HUDEP-2 (cell line): ENCODE data around the gene TNIP2.

Experiments
- DNase-seq, 76 experiments: peaks; one replicate each; lab custom pipeline; 2025; ENCODE audit not compliant: unreplicated experiment in 76 of 76; lab: John Stamatoyannopoulos, UW

TNIP2 gene

DNA sequence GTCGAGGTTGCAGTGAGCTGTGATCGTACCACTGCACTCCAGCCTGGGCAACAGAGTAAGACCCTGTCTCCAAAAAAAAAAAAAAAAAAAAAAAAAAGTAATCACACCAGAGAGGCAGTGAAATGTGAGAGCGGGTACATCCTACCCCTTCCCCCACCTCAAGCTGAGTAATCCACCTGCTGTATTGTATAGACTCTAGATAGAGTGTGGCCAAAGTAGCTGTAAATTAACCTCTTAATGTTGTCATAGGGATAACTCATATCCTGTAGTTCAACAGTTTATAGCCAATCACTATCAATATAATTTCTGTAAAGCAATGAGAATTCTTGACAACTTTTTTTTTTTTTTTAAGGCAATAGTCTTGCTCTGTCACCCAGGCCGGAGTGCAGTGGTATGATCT lies 30.8 kb downstream of the TNIP2 start:
- DNase-seq: no peak

DNA sequence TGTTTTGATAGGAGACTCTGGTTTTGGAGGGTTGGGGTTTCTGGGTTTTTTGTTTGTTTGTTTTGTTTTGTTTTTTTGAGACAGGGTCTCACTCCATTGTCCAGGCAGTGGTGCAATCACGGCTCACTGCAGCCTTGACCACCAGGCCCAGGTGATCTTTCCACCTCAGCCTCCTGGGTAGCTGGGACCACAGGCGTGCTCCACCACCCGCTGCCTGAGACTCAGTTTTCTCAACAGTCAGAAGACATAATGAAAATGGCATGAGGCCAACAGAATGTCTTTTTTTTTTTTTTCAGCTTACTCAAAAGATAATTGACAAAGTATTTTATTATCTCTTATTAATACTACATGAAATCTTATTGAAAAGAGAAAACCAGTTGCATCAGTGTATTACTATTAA lies 32.4 kb downstream of the TNIP2 start:
- DNase-seq: no peak

DNA sequence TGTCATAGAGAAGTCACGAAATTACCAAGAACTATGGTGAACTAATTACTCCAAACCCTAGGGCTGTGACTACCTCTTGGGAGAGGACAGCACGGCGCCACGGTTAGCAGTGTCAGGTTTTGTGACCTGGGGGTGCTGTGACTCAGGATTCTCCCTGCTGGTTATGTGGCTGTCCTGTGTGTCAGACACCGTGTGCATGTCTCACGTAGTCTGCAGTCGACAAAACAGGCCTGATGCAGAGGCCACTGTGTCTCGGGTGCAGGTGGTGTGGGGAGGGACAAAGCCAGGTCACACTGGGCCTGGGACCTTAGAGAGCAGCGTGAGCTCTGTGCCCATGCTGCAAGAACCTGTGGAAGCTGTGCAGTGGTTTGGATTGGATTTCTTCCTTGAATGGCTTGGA lies 34.1 kb downstream of the TNIP2 start:
- DNase-seq: no peak

DNA sequence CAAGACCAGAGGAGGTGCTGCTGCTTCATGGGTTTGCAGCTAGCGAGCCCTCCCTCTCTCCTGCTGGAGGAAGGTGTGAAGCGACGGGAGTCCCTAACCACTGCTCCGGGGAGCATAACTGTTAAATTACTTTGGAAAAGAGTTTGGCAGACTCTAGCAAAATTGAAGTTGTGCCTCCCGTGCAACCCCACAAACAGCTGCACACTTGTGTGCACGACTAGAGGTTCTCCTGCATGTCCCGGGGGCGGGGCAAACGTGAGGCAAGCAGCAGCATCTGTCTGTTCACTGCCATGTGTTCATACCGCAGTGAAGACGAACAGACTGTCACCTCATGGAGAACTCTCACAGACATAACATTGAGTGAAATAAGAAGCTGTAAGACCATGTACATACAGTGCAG lies 34.5 kb downstream of the TNIP2 start:
- DNase-seq: no peak

DNA sequence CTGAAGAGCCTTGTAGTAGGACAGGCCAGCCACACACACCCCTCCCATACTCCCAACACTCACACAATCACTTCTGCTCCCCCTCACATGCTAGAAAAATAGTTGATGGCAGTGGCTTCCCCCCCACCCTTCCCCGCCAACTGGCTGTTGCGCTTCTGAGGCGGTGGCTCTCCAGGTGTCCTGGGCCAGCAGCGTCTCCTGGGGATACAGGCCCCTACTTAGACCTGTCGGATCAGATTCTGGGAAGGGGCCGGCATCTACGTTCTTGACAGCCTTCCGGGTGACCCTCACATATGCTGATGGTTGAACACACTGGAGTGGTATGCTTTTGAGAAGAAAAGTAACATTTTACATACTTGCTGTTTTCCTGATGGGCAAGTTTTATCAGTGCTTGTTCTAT lies 39.9 kb downstream of the TNIP2 start:
- DNase-seq: no peak

DNA sequence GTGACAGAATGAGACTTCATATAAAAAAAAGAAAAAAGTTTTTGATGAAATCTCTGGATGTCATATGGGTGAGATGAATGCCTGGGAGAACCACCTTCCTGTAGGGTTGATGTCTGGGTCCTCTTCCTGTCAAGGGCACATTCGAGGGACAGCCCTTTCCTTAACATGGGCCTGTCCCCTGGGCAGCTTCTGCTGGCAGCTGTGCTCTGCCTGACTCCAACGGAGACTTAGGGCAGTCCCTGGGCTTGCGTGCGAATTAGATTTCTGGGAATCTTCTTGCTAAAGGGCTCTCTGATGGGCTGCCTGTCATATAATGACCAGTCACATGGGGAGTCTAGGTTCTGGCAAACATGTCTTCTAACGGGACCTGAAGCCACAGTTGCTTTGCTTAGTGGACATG lies 40.7 kb downstream of the TNIP2 start:
- no peak for DNase-seq

DNA sequence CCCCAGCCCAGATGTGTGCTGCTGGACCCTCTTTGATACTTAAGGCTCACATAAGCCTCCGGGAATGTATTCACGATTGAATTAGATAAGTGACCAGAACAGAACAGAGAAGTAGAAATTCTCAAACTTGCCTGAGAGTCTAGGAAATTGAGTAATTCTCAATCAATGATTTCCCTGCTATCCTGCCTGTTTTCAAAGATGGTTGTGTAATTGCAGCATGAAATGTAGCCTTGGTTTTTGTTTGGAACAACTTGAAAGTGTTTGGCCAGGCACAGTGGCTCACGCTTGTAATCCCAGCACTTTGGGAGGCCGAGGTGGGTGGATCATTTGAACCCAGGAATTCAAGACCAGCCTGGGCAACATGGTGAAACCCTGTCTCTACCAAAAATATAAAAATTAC lies 41.2 kb downstream of the TNIP2 start:
- no peak for DNase-seq

DNA sequence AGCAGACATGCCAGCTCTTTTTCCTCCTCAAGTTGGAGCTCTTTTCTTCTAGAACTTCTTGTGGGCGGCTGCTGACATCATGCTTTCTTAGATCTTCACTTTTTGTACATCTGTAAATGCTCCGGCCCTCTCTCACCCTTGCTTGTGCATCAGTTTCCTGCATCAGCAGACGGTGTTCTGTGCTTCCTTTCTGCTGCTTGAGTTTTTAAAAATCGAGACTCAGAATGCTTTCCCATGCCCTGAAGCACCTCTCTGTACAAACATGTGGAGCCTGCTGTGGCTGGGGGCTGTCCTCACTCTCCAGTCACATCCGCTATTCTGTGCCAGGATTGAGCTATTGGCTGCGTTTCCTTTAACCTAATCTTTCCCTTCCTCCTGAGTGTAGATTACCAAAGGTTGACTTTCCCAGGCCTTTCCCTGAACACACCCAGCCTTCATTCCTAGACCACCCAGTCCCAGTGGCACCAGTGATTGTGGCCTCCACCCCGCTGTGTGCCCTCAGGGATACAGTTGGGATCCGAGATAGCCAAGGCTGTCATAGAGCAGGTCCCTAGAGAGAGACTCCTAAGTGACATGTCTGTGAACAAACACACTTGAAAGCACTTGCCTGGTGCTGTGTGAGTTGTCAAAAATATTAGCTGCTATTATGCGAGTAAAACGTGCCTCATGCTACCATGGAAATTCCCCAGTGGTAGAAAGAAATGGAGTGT lies 41.9 kb downstream of the TNIP2 start:
- DNase-seq: no peak

DNA sequence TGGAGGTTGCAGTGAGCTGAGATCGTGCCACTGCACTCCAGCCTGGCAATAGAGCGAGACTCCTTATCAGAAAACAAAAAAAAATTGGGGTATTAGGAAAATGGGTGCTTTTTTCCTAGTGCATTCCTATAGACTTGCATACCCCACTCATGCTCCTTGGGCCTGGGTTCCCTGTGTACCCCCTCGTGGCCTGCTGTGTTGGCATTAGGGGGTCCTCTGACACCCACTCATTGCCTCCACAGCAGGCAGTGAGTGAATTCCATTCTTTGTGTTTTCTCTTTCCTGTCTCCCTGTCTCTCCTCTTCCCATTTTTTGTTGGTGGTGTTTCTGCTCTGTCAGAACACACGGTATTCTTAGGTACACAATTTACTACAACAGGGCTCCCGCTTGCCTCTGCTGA lies 42.8 kb downstream of the TNIP2 start:
- DNase-seq: no peak

DNA sequence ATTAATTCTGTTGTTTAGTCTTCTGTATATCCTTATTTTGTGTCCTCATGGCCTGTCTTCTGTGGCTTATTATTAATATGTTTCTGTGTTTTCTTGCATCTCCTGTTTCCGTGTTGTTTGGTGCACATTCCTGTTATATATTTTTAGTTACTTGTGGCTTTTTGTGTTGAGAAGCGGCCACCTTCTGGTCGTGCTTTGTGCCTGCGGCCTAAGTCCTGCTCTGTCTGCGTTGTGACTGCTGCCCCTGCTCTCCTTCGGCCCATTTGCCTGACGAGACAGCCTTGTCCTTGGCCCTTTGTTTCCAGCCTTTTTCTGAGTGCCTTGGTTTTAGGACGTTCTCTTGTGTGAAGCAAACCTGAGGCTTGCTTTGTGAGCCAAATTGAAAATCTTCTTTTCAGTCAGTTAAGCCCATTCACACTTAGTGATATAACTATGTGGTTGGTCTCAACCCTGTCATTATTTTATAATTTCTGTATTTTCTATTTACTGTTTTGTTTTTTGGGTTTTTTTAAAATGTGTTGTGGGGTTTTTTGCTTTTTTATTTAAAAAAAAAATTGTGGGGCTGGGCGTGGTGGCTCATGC lies 43.8 kb downstream of the TNIP2 start:
- no peak for DNase-seq

DNA sequence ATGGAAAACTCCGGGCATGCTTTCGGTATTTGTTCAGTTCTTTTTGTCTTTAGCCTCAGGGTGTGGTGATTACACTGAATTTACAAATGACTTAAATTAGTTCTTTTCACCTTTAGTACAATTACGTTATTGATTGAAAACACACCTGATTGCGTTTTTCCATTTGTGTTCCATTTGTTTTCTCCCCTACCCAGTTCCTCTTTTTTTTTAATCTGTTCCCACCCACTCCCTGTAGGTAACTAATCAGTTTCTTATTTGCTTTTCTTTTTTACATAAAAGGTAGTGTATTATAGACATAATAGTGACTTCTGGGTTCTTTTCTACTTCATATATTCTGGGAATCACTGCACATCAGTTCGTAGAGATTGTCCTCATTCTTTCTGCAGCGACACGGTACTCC lies 53.4 kb downstream of the TNIP2 start:
- no peak for DNase-seq

DNA sequence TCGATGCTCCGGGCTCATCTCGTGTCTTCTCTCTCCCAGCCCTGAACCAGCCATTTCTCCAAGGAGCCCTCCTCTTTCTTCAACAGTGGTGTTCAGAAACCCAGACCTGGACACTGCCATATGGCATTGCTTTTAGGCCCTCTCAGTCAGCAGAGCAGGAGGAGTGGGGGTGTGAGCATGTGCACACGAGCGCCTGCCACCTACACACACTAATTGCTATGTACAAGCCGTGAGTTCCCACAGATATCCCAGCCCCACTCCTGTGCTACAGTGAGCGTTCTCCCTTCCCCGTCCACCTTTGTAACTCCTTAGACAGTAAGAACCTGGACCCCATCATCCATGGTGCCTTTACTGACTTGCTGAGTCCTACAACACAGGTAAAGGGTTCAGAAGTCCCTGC lies 53.8 kb downstream of the TNIP2 start:
- DNase-seq: no peak

DNA sequence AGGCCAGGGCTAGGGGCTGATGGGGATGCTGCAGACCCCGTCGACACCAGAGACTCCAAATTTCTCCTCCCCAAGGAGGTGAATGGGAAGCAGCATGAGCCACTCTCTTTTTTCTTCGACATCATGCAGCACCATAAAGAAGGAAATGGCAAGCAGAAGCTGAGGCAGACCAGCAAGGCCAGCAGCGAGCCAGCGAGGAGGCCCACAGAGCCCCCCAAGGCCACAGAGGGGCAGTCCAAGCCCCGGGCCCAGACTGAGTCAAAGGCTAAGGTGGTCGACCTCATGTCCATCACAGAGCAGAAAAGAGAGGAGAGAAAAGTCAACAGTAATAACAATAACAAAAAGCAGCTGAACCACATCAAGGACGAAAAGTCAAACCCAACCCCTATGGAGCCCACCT lies 56.1 kb downstream of the TNIP2 start:
- DNase-seq: no peak

DNA sequence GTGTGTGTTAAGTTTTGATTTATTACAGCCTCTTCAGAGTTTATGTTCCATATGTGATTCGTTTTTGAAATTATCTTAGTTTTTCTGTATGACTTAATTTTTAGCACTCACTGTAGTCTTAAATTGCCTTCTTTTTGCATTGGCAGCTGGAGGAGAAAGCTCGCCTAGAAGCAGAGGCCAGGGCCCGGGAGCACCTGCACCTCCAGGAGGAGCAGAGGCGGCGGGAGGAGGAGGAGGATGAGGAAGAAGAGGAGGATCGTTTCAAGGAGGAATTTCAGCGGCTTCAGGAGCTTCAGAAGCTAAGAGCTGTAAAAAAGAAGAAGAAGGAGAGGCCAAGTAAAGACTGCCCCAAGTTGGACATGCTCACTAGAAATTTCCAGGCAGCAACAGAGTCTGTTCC lies 56.6 kb downstream of the TNIP2 start:
- no peak for DNase-seq

DNA sequence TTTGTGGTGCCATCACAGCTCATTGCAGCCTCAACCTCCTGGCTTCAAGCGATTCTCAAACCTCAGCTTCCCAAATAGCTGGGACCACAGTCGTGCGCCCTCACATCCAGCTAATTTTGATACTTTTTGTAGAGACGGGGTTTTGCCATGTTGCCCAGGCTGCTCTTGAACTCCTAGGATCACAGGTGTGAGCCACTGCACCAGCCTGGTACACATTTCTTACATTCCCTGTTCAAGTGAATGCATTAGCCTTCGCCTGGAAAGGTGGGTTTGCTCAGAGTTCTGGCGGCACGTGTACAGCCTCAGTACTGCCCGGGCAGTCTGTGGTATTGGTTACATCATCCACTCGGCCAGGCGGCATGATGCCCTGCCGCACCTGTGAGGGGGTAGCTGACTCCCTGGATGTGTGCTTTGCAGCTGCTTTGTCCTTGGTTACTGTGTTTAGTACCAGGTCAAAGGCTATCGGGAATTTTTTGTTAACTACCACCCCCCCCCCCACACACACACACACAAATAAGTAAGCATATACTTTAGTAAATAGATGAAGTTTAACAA lies 57.1 kb downstream of the TNIP2 start:
- no peak for DNase-seq

DNA sequence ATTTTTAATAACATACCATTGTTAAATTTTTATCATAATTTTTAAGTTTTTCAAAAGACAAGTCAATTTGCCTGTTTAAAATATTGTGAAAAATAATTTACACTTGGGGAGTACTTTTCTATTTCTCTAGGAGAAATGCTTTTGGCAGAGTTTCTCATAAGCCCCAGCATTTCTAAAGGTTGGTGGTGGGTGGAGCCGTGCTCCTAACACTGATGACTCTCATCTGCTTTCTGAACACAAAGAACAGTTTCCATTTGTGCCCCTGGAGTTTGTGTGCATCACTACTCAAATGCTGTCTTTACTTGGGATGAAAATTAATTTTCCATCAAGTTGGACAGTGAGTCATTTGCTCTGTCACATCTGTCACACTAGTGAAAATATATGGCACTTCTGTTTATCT lies 57.6 kb downstream of the TNIP2 start:
- DNase-seq: no peak

DNA sequence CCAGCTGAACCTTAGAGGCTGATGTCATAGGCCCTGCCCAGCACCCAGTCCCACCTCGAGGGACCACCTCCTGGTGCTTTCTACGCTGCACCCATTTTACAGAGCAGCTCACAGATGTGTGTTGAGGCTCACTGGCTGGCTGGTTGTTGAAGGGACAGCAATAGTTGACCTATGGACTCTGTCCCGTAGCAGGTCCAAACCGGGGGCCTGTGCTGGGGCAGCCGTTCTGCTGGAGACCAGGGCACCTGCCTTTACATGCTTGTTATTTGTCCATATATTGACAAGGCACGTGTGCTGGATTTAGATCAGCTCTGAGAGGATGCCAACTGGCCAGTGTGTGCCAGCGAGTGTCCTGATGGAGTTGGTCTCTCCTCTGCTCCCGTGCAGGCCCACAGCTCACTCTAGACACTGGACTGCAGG lies 58.1 kb downstream of the TNIP2 start:
- DNase-seq: no peak

DNA sequence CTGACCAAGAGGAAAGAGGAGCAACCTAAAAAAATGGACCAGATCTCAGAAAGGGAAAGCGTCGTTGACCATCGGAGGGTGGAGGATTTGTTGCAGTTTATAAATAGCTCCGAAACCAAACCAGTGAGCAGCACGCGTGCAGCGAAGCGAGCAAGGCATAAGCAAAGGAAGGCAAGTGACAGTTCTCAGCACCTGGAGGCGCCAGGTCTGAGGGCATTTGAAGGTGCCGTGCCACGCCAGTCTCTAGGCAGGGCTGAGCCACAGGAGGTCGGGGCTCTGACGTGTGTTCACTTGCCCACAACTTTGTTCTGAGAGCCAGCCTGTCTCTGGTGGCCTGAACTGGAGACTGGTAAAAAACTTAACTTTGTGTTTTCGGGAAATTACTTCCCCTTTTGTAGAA lies 59.7 kb downstream of the TNIP2 start:
- no peak for DNase-seq

DNA sequence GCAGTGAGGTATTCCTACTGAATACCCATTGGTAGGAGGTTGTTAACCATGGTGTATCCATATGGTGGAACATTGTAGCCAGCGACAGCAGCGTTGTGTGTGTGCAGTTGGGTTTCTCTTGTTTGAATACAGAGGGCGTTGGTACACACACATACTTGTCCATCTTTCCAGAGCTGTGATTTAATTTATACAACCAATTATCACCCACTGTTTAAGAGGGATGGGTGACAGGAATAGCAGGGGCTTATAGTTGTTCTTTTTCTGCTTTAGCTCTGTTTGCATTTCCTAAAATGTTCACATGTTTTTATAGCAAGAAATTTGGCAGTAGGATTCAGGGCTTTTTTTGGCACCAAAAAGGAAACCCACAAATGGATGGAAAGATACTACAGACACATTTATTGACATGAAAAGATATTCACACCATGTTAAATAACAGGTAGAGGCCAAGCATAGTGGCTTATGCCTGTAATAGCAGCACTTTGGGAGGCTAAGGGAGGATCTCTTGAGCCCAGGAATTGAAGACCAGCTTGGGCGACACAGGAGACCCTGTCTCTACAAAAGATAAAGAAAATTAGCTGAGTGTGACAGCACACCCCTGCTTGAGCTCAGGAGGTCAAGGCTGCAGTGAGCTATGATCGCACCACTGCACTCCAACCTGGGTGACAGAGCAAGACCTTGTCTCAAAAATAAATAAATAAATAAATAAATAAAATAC lies 60.6 kb downstream of the TNIP2 start:
- no peak for DNase-seq

DNA sequence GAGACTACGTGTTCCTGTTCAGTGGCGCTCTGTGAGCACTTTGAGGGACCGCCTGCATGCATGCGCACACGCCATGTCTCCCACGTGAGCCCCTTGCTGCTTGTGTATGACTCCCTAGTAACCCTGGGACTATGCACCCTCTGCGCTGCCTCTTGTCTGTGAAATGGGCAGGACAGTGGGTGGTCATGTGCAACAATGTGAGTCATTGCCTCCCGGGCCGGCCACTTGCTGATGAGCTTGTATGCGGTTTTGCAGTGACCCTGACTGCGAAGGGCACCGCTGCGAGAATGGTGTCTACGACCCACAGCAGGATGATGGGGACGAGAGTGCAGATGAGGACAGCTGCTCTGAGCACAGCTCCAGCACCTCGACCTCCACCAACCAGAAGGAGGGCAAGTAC lies 61.4 kb downstream of the TNIP2 start:
- no peak for DNase-seq

DNA sequence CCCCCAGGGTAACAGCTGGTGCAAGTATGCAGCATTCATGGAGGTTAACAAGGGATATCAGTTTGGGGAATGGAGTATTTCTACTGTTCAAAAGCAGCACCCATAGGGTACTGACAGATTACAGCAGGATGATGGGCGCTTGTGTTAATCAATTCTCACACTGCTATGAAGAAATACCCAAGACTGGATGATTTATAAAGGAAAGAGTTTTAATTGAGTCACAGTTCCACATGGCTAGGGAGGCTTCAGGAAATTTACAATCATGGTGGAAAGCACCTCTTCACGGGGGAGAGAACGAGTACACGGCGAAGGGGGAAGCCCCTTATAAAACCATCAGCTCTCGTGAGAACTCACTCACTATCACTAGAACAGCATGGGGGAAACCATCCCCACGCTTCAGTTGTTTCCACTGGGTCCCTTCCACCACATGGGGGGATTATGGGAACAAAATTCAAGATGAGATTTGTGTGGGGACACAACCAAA lies 64.1 kb downstream of the TNIP2 start:
- no peak for DNase-seq
